NCI-H2196 treated with DMSO at 0.1 percent for 48 hours (cell line): ENCODE results near the gene TCF7.
"Not testable (repeated sequence)": the region's sequence is repeated elsewhere in the genome, so short reads cannot be mapped to it uniquely, and the experiment has no call there.

Source experiments
- DNase-seq: peaks from one replicate; lab custom pipeline; 2025; ENCODE audit not compliant: unreplicated experiment; lab: John Stamatoyannopoulos, UW

TCF7 gene

DNA sequence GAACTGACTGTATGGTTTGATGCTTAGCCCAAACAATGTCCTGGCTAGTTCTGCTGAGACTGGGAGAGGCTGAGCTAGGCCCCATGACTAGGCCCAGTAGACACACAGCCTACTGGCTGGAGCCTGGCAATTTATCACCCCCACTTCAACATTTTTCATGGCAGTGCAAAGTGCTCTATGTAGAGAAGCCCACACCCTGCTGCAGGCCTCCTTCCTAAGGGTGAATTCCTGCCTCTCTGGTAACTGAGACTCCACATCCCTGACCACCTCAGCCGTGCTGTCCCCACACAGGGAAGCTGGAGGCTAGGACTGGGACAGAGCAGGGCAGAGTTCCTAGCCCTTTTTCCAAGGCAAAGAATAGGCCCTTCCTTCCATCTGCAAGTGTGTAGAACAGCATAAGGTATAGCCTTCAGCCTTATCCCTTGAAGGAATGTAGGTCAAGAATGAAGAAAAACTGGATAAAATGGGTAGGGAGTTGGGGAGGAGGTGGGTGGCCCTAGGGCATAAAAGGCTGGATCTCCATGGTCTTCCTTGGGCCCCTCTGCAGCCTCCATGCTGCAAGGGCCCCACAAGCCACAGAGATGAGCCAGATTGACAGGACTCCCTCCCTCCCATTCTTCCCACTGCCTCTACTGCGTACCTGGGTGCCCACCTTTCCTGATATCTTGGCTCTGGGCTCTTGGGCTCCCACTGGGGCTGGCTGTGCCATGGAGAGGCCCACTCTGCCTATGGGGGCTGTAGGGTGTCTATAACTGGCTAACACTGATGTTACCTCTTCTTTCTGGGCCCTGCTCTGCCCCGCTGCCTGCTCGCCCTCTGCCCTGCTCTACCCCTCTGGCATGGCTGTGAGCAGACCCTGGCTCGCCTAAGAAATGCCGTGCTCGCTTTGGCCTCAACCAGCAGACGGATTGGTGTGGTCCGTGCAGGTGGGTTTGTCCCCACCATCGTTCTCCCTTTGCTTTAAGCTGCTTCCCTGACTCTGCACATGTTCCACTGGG lies 29.8 kb downstream of the TCF7 start:
- no peak for DNase-seq

DNA sequence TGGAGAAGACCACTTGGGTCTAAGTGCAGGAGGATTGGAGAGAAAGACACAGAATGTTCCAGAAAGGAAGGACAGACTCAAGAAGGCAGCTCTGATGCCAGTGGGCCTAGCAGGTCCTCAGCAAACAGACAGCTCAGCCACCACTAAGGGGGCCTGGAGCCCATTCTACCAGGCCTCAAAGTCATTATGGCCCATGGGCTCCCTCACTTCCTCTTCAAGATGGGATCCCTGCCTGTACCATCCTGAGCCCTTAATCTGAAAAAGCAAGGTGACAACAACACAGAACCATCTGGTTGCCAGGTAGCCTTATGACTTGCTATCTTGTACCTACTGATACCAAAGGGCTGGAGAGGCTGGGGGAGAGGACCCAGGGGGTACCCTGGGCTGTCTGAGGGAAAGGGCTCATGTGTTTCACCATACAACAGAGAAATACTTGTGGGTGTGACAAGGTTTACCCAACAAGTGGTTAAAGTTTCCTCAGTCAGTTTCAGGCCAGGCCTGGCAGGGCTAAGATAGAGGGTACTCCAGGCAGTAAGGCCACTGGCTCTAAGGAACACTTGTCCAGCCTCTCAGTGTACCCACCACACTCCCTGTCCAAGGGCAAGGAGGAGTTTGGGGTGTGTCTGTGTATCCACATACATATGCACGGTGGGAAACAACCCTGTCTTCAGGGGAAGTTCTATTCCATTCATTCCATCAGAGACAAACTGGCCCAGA lies 30.7 kb downstream of the TCF7 start:
- no peak for DNase-seq

- DNase-seq: peak; percentile 15
Measured at GRCh38 chr5:134145779-134146581, 31.5 kb downstream of the TCF7 start.

- DNase-seq: no peak
Measured at GRCh38 chr5:134146651-134147518, 32.4 kb downstream of the TCF7 start.

GRCh38 chr5:134148316-134148715 lies 33.8 kb downstream of the TCF7 start:
- no peak for DNase-seq

DNA sequence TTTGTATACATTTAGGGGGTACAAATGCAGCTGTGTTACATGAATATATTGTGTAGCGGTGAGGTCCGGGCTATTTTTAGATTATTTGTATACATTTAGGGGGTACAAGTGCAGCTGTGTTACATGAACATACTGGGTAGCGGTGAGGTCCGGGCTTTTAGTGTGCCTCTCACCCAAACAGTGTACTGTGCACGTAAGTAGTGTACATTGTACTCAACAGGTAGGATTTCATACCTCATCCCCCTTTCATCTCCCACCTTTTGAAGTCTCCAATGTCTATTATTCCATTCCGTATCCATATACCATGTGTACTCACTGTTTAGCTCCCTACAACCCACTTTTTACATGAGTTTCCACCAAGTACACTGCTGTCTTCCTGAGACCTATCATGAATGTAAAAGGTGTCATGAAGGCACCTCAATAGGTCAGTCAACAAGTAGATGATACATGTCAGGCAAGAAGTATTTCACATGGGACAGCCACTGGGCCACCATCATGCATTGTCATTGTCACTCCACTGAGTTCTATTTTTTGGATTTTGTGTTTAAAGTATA lies 34.6 kb downstream of the TCF7 start:
- no peak for DNase-seq

GRCh38 chr5:134149571-134150303 lies 35.3 kb downstream of the TCF7 start:
- no peak for DNase-seq

GRCh38 chr5:134151723-134152122 lies 37.2 kb downstream of the TCF7 start:
- no peak for DNase-seq

DNA sequence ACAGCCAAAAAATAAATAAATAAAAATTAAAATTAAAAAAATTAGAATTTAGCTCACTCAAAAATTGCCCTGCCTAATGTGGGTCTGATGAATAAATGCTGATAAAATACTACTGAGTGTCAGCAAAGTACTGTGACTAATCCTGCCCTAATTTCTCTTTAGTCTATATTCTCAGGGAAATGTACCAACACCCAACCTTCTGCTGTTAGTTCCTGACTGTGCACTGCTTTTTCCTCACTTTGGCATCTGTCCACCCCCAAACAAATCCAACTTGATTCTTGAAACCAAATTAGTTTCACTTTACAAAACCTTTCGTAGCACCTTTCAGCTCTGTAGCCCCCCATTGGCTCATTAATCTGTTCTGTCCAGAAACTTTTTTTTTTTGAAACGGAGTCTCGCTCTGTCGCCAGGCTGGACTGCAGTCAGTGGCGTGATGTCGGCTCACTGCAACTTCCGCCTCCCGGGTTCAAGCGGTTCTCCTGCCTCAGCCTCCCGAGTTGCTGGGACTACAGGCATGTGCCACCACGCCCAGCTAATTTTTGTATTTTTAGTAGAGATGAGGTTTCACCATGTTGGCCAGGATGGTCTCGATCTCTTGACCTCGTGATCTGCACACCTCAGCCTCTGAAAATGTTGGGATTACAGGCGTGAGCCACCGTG lies 37.8 kb downstream of the TCF7 start:
- not testable (repeated sequence) for DNase-seq

GRCh38 chr5:134153241-134153640 lies 38.8 kb downstream of the TCF7 start:
- no peak for DNase-seq

GRCh38 chr5:134153657-134154056 lies 39.2 kb downstream of the TCF7 start:
- DNase-seq: no peak

DNA sequence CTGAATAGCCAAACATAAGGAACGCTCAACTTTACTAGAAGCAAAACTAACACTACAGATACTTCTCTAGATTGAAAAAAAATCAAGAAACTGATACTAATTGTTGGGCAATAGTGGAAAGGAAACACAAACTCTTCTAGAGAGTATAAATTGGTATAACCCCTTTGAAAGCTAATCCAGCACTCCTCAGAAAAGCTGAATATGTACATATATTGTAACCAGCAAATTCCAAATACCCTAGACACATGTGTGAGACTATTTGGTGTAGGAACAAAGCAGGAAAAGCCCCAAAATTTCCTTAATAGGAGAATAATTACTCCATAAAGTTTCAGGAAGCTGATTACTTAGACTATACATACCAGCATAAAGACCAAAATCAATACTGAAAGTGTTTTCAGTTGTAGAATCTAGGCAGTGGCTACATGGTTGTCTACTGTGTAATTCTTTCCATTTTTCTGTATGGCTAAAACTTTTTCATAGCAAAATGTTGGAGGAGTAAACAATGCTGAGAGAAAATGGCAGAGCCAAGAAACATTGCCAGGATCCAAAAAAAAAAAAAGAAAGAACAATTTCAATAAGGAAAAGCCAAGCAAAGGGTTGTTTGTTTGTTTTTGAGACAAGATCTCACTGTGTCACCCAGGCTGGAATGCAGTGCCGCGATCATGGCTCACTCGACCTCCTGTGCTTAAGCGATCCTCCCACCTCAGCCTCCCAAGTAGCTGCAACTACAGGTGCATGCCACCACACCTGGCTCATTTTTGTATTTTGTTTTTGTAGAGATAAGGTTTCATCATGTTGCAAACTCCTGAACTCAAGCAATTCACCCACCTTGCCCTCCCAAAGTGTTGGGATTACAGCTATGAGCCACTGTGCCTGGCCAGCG lies 47.3 kb downstream of the TCF7 start:
- DNase-seq: no peak

DNA sequence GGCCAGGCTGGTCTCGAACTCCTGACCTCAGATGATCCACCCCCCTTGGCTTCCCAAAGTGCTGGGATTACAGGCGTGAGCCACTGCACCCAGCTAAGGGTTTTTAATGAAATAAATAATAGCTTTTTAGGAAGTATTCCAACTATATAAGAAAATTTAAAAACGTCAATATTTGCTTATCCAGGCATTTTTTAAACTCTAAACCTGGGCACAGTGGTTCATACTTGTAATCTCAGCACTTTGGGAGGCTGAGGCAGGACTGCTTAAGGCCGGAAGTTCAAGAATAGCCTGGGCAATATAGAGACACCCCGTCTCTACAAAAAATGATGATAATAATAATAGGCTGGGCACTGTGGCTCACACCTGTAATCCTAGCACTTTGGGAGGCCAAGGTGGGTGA lies 48.1 kb downstream of the TCF7 start:
- DNase-seq: no peak

- no peak for DNase-seq
Measured at GRCh38 chr5:134171972-134172371, 57.5 kb downstream of the TCF7 start.

DNA sequence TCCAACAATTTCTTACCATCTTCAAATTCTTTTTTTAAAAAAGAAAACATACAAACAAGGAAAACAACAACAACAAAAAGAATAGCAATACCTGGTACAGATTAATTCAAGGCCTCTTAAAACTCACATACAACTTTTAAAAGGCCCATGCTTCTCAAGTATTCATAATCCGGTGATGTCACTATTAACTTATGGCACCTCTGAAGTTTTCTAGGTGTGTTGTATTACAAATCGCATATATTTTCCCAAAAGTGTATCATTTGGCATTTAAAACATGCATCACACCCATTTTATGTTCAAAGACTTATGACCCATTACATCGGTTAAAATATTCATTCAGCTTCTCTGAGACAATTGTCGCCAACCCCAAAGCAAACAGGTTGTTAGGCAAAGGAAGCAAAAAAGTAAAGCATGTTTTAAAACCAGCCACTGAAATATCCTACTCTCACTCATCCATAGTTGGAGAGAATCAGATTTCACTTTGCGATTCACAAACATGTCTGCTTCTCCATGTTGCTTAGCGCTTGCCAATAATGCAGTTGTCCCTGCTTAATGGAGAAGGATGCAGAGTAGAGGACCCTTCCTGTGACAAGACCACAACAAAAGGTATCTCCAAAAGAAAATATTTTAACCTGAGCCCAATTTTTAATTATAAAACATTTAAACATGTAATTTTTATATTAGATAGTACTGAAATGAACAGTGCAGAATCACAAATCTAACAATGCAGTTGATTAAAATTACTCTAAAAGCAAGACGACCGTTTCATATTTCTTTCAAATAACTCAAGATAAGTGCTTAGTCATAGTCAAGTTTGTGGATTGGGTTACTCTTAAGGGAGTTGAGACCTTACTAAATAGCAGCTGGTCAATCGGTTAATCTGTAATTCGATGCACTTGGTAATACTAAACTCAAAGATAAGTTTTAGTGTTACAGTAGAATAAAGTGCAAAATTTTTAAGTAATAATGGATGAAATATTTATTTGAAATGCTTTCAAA lies 60.7 kb downstream of the TCF7 start:
- no peak for DNase-seq

DNA sequence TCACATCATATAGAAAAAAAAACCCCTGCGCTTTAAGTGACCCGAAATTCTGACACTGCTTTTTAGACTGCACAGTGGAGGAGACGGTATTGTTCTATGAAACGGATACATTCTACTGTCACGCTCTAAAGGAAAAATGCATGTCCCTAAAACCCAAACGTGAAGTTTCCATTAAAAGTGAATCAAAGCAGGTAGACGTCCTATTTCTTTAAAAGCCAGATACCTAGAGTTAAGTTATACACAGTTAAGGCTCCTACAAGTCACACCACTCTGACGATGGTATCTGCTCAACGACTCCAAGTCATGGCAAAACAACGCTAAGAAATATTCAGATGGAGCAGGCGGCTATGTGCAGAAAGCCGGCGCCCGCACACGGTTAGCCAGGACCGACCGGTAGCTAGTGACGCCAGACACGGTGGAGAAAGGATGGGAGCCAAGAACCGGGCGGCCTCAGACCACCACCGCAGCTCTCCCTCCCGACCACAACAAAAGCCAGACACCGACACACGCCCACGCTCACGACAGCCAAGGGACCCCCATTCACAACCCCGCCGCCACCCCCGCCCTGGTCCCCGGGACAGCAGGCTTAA lies 61.5 kb downstream of the TCF7 start:
- DNase-seq: no peak
